Measurements from ENCODE around the gene PLOD3. TPM values are rescaled to one million over a fixed set of nuclear protein-coding genes. Genes with fewer than 3 reads are reported as not detected.

Gene PLOD3
- total RNA-seq, 6 experiments from 2014 or later, result 128 to 179 (median 140) TPM

DNA sequence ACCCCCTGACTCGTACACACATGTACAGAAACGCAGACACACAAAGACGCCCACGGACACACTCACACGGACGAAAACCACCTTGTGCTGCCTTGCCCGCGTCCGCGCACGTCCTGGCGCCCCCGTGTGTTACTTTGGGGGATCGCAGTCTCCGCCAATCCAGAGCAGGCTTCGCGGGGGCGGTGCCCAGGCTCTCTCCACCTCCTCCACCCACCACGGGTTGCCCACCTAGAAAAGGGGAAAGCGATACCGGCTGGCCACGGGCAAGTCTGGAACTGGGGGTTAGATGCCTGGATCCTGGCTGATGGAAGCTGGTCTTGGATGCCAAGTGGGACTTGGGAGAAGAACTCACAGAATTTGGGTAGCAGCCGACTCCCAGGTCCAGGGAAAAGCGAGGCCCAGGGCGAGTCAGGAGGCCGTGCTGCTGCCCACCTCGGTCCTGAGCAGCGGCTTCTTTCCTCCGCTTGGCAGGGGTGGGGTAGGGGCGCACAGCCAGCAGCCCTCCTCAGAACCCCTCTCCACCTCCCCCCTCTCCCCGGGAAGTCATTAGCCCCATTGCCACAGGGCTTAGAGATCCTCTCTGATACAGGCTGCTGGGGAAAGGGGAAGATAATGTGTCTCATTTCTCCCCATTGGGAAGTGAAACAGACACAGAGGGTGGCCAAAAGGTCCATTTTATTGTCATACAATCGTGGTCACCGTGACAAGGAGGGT is 47.4 kb downstream of the PLOD3 start:
- Mint-ChIP-seq H3K27me3 (ENCODE audit: insufficient read depth) (peaks cover 57% of the 10 kb centered on the region), H3K36me3 (ENCODE audit: low read depth) (no peaks in the 10 kb centered on the region), H3K9me3 (no peaks in the 10 kb centered on the region), H3K4me1 (ENCODE audit: low read depth) (peaks cover 78% of the 10 kb centered on the region), H3K27ac (no peak overlapping the region), H3K4me3 (peak overlapping the region; percentile 82)
- TF ChIP-seq, protein P1, sequence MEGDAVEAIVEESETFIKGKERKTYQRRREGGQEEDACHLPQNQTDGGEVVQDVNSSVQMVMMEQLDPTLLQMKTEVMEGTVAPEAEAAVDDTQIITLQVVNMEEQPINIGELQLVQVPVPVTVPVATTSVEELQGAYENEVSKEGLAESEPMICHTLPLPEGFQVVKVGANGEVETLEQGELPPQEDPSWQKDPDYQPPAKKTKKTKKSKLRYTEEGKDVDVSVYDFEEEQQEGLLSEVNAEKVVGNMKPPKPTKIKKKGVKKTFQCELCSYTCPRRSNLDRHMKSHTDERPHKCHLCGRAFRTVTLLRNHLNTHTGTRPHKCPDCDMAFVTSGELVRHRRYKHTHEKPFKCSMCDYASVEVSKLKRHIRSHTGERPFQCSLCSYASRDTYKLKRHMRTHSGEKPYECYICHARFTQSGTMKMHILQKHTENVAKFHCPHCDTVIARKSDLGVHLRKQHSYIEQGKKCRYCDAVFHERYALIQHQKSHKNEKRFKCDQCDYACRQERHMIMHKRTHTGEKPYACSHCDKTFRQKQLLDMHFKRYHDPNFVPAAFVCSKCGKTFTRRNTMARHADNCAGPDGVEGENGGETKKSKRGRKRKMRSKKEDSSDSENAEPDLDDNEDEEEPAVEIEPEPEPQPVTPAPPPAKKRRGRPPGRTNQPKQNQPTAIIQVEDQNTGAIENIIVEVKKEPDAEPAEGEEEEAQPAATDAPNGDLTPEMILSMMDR (IDR thresholded peaks at IDR 0.05), result peak; percentile 93
- DNase-seq, result peak; percentile 54

DNA sequence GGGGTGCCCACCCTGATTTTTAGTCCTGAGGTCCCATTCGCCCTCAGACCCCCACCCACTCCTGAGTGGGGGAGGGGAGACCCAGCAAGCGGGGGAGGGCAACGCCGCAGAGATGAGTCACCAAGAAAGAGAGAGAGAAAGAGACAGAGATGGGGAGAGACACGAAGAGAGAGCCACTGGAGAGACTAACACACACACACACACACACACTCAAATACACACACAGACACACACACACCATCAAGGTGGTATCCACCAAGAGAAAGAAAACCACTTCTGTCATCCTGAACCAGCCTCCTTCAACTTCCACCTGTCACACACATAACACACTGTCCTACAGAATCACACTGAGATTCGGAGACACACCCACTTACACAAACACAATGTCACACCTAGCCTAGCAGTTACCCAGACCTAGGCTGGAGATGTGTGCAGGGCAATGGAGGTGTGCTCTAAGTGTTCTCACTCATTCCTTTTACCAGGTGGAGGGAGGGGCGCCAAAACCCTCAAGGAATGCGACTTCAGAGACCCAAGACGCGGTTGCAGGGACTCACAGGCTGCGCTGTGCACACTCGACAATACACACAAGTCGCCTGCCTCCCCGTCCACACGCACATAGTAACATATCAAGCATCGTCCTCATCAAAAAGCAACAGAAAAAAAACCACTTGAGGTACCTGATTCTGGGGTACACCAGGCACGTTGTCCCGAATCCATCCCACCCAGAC is 48.1 kb downstream of the PLOD3 start:
- Mint-ChIP-seq H3K36me3 (ENCODE audit: low read depth) (no peaks in the 10 kb centered on the region), H3K27me3 (ENCODE audit: insufficient read depth) (peaks cover 60% of the 10 kb centered on the region), H3K4me1 (ENCODE audit: low read depth) (peaks cover 78% of the 10 kb centered on the region), H3K4me3 (peak overlapping the region; percentile 82), H3K9me3 (no peaks in the 10 kb centered on the region), H3K27ac (no peak overlapping the region)
- TF ChIP-seq, protein P1 (IDR thresholded peaks at IDR 0.05), result no peak
- DNase-seq, result no peak

DNA sequence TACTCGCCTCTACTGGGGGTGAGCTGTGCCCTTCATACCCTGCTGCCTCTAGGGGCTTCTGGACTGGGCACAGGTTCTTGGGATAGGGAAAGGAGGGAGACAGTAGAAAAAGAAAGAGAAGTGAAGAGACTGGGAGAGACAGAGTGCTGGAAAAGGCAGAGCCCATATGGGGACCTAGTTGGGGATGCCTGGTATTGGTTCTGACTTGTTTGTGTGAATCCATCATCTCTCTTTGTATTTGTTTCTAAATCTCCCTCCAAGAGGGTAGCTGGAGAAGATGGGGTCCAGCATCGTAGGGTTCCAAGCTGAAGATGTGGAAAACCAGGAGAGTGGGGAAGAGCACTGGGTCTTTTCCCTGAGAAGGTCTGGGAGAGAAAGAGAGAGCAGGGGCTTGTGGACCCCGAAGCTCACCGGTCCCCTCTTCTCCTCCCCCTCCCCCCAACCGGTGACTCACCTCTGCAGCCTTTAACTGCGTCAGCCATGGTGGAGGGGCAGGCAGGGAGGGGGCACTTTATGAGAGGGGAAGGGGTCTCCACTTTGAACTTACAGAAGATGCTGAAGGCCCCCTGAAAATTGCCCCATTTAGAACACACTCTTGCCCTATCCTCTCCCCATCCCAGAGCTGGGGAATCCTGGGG is 48.9 kb downstream of the PLOD3 start:
- peaks cover 71% of the 10 kb centered on the region for H3K4me1 Mint-ChIP-seq (ENCODE audit: low read depth)
- no peaks in the 10 kb centered on the region for H3K36me3 Mint-ChIP-seq (ENCODE audit: low read depth)
- TF ChIP-seq, protein P1 (IDR thresholded peaks at IDR 0.05), result no peak
- H3K27me3 Mint-ChIP-seq (ENCODE audit: insufficient read depth), result peaks cover 55% of the 10 kb centered on the region
- H3K9me3 Mint-ChIP-seq, result no peaks in the 10 kb centered on the region
- no peak for DNase-seq
- H3K4me3 Mint-ChIP-seq, result peak overlapping the region; percentile 75
- H3K27ac Mint-ChIP-seq, result no peak overlapping the region

DNA sequence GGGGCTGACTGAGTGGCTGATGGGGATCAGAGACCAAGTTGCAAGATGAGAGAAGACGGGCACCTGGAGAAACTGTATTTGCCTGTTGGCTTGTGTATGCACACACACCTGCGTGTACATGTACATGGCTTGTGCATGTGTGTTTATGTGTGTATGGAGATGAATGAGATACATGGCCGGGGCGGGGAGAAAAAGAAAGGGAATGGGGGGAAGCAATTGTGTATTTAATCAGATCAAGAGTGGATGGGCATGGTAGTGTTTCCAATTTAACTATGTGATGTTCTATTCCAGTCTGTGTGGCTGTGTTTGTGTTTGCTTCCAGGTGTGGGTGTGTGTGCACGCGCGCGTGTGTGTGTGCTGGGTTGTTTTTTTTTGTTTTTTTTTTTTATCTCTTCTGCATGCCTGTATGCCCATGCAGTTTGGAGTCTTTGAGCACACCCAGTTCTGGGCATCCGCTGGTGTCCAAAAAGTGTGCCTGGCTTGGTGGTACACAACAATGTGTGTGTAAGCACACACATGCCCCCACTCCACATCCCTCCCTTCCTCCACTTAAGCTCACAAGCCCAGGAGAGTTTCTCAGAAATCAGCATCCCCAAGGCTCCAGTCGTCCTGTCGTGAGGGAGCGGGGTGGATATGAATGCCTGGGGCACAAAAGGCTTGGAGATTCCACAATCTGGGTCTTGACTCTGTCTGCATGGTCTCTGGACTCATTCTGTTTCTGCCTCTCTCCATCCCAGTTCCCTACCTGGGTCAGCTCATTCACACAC is 49.6 kb downstream of the PLOD3 start:
- peaks cover 52% of the 10 kb centered on the region for H3K27me3 Mint-ChIP-seq (ENCODE audit: insufficient read depth)

More for the DNA sequence above, 49.6 kb downstream of the PLOD3 start:
- TF ChIP-seq, protein P1 (IDR thresholded peaks at IDR 0.05), result no peak
- H3K4me1 Mint-ChIP-seq (ENCODE audit: low read depth), result peaks cover 64% of the 10 kb centered on the region
- H3K36me3 Mint-ChIP-seq (ENCODE audit: low read depth), result no peaks in the 10 kb centered on the region
- H3K4me3 Mint-ChIP-seq, result no peak overlapping the region; the same call in 1 of the 2 replicates
- H3K27ac Mint-ChIP-seq, result no peak overlapping the region
- H3K9me3 Mint-ChIP-seq, result no peaks in the 10 kb centered on the region
- no peak for DNase-seq
